Measurements from ENCODE around the gene GHRH. TPM values are rescaled to one million over a fixed set of nuclear protein-coding genes. Genes with fewer than 3 reads are reported as not detected.

Gene GHRH, protein sequence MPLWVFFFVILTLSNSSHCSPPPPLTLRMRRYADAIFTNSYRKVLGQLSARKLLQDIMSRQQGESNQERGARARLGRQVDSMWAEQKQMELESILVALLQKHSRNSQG
- not detected in 2 replicates for total RNA-seq

DNA sequence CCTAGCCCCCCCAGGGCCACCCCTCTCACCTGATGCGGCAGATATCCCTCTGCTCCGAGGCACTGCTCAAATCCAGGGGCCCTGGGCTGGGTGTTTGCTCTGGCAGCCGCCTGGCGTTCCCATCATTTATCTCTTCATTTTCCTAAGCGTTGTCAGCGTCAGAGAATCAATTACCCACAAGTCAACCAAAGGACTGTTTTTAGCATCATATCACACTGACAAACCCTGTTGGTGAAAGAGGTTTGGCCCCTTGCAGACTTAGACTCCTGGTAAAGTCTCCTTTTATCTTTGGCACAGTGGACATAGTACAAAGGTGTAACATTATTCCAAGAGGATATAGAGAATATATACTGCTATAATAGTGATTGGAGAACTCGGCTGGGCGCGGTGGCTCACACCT, at the start of gene GHRH:
Gene GHRH (minus strand): TSS at position 101 of the 400 bp plus-strand sequence. CDS start 4,925 bp downstream, outside the sequence.
- H3K27ac Mint-ChIP-seq = no peak within 1 kb of the TSS
- peaks cover 8% of the 10 kb centered on the region for H3K27me3 Mint-ChIP-seq (ENCODE audit: insufficient read depth)
- H3K36me3 Mint-ChIP-seq (ENCODE audit: low read depth) = no peaks in the 10 kb centered on the region
- intact Hi-C loops (cut with micrococcal nuclease) = no loop called here
- no peaks in the 10 kb centered on the region for H3K9me3 Mint-ChIP-seq
- no peaks in the 10 kb centered on the region for H3K4me1 Mint-ChIP-seq (ENCODE audit: low read depth)
- DNase-seq (ENCODE audit: low spot score) = no peak
- no peak within 1 kb of the TSS for H3K4me3 Mint-ChIP-seq

DNA sequence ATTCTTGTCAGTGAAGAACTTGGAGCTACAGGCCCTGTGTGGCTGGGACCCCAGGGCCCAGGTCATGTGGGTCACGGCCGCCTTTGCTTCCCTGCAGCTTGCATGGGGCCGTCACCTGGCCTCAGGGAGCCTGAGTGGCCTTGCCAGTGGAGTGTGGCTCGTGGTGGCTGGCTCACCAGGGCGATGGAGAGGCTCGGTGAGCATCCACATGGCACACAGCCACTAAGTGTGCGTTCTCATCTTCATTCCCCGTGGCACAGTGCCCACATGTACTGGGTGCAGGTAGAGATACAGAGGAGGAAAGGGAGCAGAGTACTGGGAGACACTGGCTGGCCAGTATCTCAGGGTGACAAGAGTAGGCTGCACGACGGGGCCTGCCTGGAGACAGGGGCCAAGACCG, 49.3 kb upstream of the GHRH start:
- no peaks in the 10 kb centered on the region for H3K9me3 Mint-ChIP-seq
- no peak overlapping the region for H3K27ac Mint-ChIP-seq
- intact Hi-C loops (cut with micrococcal nuclease) = no loop called here
- H3K4me3 Mint-ChIP-seq = no peak overlapping the region
- H3K4me1 Mint-ChIP-seq (ENCODE audit: low read depth) = peaks cover 19% of the 10 kb centered on the region
- H3K27me3 Mint-ChIP-seq (ENCODE audit: insufficient read depth) = no peaks in the 10 kb centered on the region
- DNase-seq (ENCODE audit: low spot score) = no peak
- H3K36me3 Mint-ChIP-seq (ENCODE audit: low read depth) = peaks cover 16% of the 10 kb centered on the region

DNA sequence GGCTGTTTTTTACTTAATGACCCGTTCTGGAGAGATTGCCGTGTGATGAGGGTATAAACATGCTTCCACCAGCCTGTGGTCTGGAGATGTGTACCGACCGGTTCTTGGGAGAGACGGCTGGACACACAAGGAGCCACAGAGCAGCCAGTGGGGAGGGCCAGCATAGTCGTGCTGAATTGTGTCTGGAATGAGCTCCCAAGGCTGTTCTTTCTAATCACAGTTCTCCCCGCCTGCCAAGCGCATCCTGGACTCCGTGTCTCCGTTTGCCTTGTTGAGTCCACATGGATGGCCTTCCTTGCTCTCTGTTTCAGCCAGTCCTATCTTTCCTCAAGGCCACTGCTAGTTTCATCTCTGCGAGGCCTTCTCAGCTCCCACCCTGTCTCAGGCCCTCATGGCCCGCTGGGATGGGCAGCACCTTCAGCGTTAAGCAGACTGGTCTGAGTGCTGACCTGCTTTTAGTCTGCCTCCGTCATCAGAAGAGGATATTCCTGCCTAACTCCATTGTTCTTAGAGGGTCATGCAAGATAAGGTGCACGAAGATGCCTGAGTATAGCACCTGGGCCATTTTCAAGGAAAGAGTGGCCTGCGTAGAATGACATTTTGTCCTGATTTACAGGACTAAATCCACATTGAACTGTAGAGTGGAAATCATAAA, 48.4 kb upstream of the GHRH start:
- Mint-ChIP-seq H3K27ac (peak overlapping the region; percentile 12), H3K36me3 (ENCODE audit: low read depth) (peaks cover 19% of the 10 kb centered on the region), H3K27me3 (ENCODE audit: insufficient read depth) (no peaks in the 10 kb centered on the region), H3K9me3 (no peaks in the 10 kb centered on the region), H3K4me3 (no peak overlapping the region), H3K4me1 (ENCODE audit: low read depth) (peaks cover 10% of the 10 kb centered on the region)
- no peak for DNase-seq (ENCODE audit: low spot score)
- intact Hi-C loops (cut with micrococcal nuclease) = no loop called here

DNA sequence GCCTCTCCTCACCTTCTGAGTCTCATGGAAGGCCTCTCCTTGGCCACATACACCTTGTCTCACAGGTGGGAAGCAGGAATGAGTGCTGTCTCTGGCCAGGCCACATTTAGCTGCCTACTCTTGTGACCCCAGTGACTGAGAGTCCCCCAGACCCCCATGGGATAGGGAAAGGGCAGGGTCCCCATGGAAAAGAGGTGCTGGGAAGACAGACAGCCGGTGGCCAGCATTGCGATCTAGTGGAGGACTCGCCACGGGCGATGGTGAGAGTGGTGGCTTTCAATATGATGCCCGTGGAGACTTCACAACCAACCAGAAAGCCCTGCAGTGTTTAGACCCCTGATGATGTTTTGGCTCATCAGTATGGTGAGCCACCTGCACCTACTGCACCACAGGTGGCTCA, 47.7 kb upstream of the GHRH start:
- Mint-ChIP-seq H3K4me3 (no peak overlapping the region), H3K4me1 (ENCODE audit: low read depth) (peaks cover 8% of the 10 kb centered on the region), H3K36me3 (ENCODE audit: low read depth) (peaks cover 25% of the 10 kb centered on the region), H3K9me3 (no peaks in the 10 kb centered on the region), H3K27ac (no peak overlapping the region), H3K27me3 (ENCODE audit: insufficient read depth) (no peaks in the 10 kb centered on the region)
- intact Hi-C loops (cut with micrococcal nuclease) = no loop called here
- DNase-seq (ENCODE audit: low spot score) = no peak

DNA sequence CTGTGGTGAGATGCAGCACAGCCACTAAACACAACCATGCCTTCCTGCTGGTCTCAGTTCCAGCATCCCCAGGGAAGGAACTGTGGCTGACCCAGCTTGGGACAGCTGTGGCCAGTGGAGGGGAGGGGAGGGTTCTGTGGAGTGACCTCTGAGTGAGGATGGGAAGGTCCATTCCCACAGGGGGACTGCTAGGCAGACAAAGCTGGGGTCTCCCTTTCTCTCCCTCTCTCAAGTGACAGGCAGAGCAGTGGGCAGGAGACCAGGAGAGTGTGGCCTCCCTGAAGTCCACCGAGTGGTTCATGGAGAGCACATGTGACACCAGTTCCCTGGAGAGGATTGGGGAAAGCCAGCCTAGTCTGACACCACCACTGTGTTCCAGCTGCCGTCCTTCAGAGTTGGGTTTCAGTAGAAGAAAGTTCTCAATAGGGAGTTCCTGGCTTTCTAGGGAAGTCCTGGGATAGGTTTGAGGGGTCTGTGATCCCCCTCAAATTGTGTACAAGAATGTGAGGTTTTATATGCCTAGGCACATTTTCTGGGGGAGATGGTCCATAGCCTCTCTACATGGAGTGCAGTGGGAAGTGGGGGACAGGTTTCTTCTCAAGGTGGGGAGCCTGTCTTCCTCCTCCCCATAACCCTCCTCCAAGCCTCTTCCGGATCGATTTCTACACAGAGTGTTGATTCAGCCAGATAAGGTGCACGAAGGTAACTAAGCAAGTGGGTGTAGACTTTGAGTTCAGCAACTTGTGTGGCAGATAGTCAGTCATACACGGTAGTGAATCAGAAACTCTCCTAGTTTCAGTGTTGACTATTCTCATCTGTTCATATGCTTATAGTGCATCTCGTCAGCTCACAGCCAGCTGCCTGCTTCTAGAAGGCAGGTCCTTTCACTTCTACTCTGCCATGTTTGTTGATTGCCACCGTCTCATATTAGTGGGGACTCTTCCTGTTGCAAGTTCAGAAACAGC, 46.8 kb upstream of the GHRH start:
- H3K27ac Mint-ChIP-seq = peak overlapping the region; percentile 48
- intact Hi-C loops (cut with micrococcal nuclease) = no loop called here
- DNase-seq (ENCODE audit: low spot score) = no peak
- peaks cover 8% of the 10 kb centered on the region for H3K4me1 Mint-ChIP-seq (ENCODE audit: low read depth)
- H3K9me3 Mint-ChIP-seq = no peaks in the 10 kb centered on the region
- H3K27me3 Mint-ChIP-seq (ENCODE audit: insufficient read depth) = no peaks in the 10 kb centered on the region
- H3K4me3 Mint-ChIP-seq = no peak overlapping the region
- peaks cover 27% of the 10 kb centered on the region for H3K36me3 Mint-ChIP-seq (ENCODE audit: low read depth)

DNA sequence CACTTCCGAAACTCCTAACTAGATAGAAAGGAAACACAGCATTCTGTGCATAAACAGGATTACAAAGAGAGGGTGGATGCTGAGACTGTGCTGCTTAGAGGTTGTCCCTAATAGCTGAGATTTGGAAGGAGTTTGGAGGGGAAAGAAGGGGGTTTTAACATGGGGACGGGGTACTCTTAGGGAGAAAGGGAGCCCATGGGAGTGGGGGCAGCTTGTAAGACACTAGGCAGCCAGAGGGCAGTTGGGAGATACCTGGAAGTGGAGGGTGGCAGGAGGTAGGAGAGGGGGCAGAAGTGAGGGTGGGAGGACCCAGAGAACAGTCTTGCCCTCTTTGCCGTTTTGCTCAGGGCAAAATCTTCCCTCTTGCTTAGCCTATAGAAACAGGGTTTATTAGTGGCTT, 44.2 kb upstream of the GHRH start:
- peaks cover 37% of the 10 kb centered on the region for H3K36me3 Mint-ChIP-seq (ENCODE audit: low read depth)
- H3K4me3 Mint-ChIP-seq = no peak overlapping the region
- no peaks in the 10 kb centered on the region for H3K27me3 Mint-ChIP-seq (ENCODE audit: insufficient read depth)
- H3K27ac Mint-ChIP-seq = no peak overlapping the region
- H3K9me3 Mint-ChIP-seq = no peaks in the 10 kb centered on the region
- no peak for DNase-seq (ENCODE audit: low spot score)
- peaks cover 15% of the 10 kb centered on the region for H3K4me1 Mint-ChIP-seq (ENCODE audit: low read depth)
- intact Hi-C loops (cut with micrococcal nuclease) = no loop called here

DNA sequence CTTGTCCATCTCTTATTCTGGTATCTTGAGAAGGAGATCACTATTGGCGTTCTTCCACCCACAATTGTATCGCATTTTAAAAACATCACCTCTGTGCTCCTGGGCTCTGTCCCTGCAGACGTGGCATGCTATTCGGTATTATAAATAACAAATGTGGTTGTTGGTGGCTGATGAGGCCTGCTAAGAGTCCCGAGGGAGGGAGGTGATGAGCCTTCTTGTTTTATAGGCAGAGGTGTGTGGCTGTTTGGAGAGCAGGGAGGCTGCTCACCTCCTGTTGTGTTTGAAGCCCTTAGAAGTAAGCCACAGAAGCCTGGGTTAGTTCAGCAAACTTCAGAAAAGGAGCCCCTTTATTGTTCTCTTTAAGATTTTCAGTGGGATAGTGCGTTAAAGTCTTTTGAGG, 43.5 kb upstream of the GHRH start:
- Mint-ChIP-seq H3K9me3 (no peaks in the 10 kb centered on the region), H3K36me3 (ENCODE audit: low read depth) (peaks cover 41% of the 10 kb centered on the region), H3K4me1 (ENCODE audit: low read depth) (peaks cover 15% of the 10 kb centered on the region), H3K27ac (no peak overlapping the region), H3K4me3 (no peak overlapping the region), H3K27me3 (ENCODE audit: insufficient read depth) (no peaks in the 10 kb centered on the region)
- intact Hi-C loops (cut with micrococcal nuclease) = no loop called here
- DNase-seq (ENCODE audit: low spot score) = no peak

DNA sequence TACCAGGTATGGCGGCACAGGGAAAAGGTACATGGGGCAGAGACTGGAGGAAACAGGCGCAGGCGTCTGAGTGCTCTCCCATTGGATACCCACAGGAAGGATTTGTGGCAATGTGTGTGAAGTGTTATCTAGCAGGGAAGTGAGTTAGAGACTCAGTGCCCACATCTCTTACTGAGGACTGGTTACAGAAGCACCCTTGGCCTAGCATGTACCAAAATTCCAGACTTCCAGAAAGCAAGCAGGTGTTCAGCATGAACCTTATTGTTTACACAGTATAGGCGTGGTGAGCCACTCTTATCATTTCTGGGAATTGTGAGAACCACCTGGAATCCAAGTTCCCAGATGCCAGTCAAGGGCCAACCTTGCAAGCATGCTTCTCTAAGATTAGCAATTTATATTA, 42.0 kb upstream of the GHRH start:
- no peaks in the 10 kb centered on the region for H3K9me3 Mint-ChIP-seq
- H3K4me3 Mint-ChIP-seq = no peak overlapping the region
- no peak overlapping the region for H3K27ac Mint-ChIP-seq
- H3K27me3 Mint-ChIP-seq (ENCODE audit: insufficient read depth) = no peaks in the 10 kb centered on the region
- H3K36me3 Mint-ChIP-seq (ENCODE audit: low read depth) = peaks cover 44% of the 10 kb centered on the region
- peaks cover 10% of the 10 kb centered on the region for H3K4me1 Mint-ChIP-seq (ENCODE audit: low read depth)
- intact Hi-C loops (cut with micrococcal nuclease) = no loop called here
- no peak for DNase-seq (ENCODE audit: low spot score)

DNA sequence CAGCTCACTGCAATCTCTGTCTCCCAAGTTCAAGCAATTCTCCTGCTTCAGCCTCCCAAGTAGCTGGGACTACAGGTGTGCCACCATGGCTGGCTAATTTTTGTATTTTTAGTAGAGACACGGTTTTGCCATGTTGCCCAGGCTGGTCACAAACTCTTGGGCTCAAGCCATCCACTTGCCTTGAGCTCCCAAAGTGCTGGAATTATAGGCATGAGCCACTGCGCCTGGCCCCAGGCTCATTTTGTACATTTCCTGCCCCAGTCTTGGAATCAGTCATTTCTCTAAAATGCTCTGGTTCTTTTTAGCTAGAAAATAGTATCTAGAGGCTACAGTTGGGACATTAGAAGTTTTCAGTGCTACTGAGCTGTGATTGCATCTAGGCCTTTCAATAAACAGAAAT, 41.4 kb upstream of the GHRH start:
- Mint-ChIP-seq H3K9me3 (no peaks in the 10 kb centered on the region), H3K4me3 (no peak overlapping the region), H3K36me3 (ENCODE audit: low read depth) (peaks cover 46% of the 10 kb centered on the region), H3K4me1 (ENCODE audit: low read depth) (peaks cover 12% of the 10 kb centered on the region), H3K27me3 (ENCODE audit: insufficient read depth) (no peaks in the 10 kb centered on the region), H3K27ac (no peak overlapping the region)
- no peak for DNase-seq (ENCODE audit: low spot score)
- intact Hi-C loops (cut with micrococcal nuclease) = no loop called here

DNA sequence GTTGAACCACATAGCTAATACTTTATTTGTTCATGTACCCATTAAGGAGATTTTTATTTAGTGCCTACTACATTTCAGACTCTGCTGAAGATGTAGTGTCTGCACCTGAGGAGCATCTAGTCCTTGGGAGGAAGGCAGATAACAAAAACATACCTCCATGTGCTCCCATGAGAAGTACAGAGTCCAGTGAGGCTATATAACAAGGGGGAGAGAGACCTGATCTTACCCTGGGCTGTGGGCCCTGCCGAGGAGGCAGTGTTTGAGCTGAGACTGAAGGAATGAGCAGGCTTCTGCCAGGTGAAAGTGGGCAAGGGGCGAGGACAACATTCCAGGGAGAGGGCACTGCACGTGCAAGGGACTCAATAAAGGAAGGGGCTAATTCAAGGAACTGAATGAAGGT, 39.9 kb upstream of the GHRH start:
- peaks cover 21% of the 10 kb centered on the region for H3K4me1 Mint-ChIP-seq (ENCODE audit: low read depth)
- H3K9me3 Mint-ChIP-seq = no peaks in the 10 kb centered on the region
- intact Hi-C loops (cut with micrococcal nuclease) = no loop called here
- no peak overlapping the region for H3K27ac Mint-ChIP-seq
- H3K36me3 Mint-ChIP-seq (ENCODE audit: low read depth) = peaks cover 45% of the 10 kb centered on the region
- H3K27me3 Mint-ChIP-seq (ENCODE audit: insufficient read depth) = no peaks in the 10 kb centered on the region
- H3K4me3 Mint-ChIP-seq = no peak overlapping the region
- DNase-seq (ENCODE audit: low spot score) = no peak

DNA sequence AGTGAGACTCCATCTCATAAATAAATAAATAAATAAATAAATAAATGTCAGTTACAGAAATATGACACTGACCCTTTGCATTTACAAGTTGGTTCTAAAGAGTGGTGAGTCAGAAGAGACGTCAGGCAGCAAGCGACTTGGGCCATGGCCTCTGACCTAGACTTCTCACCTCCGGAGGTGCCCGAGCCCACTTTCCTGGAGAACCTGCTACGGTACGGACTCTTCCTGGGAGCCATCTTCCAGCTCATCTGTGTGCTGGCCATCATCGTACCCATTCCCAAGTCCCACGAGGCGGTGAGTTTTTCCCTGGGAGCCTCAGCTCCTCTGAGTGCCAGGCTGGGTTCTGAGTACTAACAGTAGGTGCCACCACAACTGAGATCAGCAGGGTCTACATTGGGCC, 39.5 kb upstream of the GHRH start:
- Mint-ChIP-seq H3K27ac (no peak overlapping the region), H3K27me3 (ENCODE audit: insufficient read depth) (no peaks in the 10 kb centered on the region), H3K4me3 (no peak overlapping the region), H3K9me3 (no peaks in the 10 kb centered on the region), H3K36me3 (ENCODE audit: low read depth) (peaks cover 44% of the 10 kb centered on the region), H3K4me1 (ENCODE audit: low read depth) (peaks cover 24% of the 10 kb centered on the region)
- intact Hi-C loops (cut with micrococcal nuclease) = no loop called here
- no peak for DNase-seq (ENCODE audit: low spot score)

DNA sequence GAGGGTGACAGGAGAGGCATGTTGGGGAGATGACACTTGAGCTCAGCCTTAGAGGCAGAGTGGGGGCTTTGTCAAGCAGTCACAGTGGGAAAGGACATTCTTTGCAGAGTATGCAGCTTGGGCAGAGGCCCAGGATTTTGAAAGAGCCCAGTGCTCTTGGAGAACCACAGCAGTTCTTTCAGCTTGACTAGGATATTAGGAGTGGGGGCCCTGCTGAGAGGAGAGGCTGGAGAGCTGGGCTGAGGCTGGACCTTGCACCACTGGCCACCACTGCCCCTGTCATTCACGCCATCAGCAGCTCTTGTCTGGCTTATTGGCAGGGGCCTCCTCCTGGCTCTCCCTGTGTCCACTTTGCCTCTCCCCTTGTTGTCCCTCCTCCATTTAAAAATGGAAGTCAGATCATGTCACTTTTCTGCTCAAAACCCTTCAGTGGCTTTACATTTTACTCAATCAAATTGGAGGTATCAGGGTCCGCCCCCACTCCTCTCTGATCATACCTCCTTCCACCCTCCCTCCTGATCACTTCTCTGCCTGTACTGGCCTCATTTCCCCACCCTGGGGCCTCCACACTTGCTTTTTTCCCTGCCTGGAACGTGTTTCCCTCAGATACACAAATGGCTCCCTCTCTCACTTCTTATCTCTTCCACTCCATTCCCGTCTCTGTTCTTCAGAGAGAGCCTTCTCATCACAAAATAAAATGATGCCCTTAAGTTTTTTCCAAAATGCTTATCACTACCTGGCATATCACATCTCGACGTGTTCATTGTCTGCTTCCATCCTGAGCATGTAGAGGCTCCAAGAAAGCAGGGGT, 38.3 kb upstream of the GHRH start:
- intact Hi-C loops (cut with micrococcal nuclease) = loop anchor here (5.0 kb wide), 1 partner anchor 37 kb away; no protein-coding TSS in a partner anchor
- H3K27ac Mint-ChIP-seq = no peak overlapping the region
- DNase-seq (ENCODE audit: low spot score) = no peak
- no peaks in the 10 kb centered on the region for H3K9me3 Mint-ChIP-seq
- H3K4me1 Mint-ChIP-seq (ENCODE audit: low read depth) = peaks cover 33% of the 10 kb centered on the region
- no peaks in the 10 kb centered on the region for H3K27me3 Mint-ChIP-seq (ENCODE audit: insufficient read depth)
- peaks cover 42% of the 10 kb centered on the region for H3K36me3 Mint-ChIP-seq (ENCODE audit: low read depth)
- no peak overlapping the region for H3K4me3 Mint-ChIP-seq
